IPS-15b (cell line): Measurements from ENCODE around the gene CELF4.
"Not testable (repeated sequence)": the region's sequence is repeated elsewhere in the genome, so short reads cannot be mapped to it uniquely, and the experiment has no call there.

Experiments
- H3K27me3 ChIP-seq: one replicate; pipeline ENCODE4 v1.6.1; 2013; ENCODE audit warnings: low read length; ENCODE audit not compliant: control insufficient read depth, insufficient read depth
- H3K36me3 ChIP-seq: one replicate; pipeline ENCODE4 v1.6.1; 2013; ENCODE audit warnings: low read length; ENCODE audit not compliant: control insufficient read depth, insufficient read depth
- H3K4me1 ChIP-seq: one replicate; pipeline ENCODE4 v1.6.1; 2013; ENCODE audit warnings: mild to moderate bottlenecking, low read length; ENCODE audit not compliant: control insufficient read depth, insufficient read depth
- H3K4me3 ChIP-seq: one replicate; pipeline ENCODE4 v1.5.1; 2013; ENCODE audit warnings: low read depth, low read length
- H3K9ac ChIP-seq: one replicate; pipeline ENCODE4 v1.6.1; 2013; ENCODE audit warnings: low read depth, mild to moderate bottlenecking, low read length
- H3K9me3 ChIP-seq: one replicate; pipeline ENCODE4 v1.6.1; 2013; ENCODE audit warnings: mild to moderate bottlenecking, low read length; ENCODE audit not compliant: control insufficient read depth, insufficient read depth

CELF4 gene

GRCh38 chr18:37364237-37364636 is 201.4 kb downstream of the CELF4 start:
- H3K4me3 ChIP-seq, result no peak overlapping the region
- peaks cover 27% of the 10 kb centered on the region for H3K4me1 ChIP-seq
- H3K9me3 ChIP-seq, result no peaks in the 10 kb centered on the region
- H3K36me3 ChIP-seq, result no peaks in the 10 kb centered on the region
- peaks cover 88% of the 10 kb centered on the region for H3K27me3 ChIP-seq
- no peak overlapping the region for H3K9ac ChIP-seq

DNA sequence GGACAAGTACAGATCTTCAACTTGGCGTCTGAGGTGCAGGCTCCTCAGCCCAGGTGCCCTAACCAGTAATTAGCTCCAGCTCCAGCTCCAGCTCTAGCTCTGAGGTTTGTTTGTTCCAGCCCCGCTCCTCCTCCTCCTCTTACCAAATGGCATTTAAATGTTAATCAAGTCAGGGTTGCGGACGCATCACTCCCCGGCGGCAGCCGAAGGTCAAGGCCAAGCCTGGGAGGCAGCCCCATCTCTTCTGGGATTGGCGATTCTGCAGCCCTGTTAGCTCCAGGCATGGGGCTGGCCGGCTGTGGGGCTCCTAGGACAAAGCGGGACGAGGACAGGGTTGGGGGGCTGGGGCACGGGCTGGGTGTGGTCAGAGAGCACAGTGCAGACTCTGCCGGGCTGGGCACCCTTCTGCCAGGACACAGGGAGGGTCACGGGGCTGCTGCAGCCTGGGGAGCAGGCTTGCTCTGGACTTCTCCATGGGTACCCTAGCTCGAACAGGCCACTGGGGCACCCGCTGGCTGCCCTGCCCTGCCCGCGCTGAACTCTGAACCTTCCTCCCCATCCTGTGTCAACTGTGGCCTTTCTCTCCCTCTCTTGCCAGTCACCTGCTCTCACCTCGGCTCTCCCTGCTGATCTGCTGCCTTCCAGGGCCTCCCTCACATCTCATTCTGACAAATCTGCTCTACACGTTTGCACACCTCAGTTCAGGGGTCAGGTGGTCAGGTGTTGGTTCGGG is 203.3 kb downstream of the CELF4 start:
- H3K27me3 ChIP-seq, result peaks cover 81% of the 10 kb centered on the region
- H3K4me1 ChIP-seq, result peaks cover 16% of the 10 kb centered on the region
- no peaks in the 10 kb centered on the region for H3K36me3 ChIP-seq

GRCh38 chr18:37361335-37362157 is 204.1 kb downstream of the CELF4 start:
- Histone ChIP-seq H3K4me3 (peak overlapping the region; percentile 43), H3K36me3 (no peaks in the 10 kb centered on the region), H3K4me1 (peaks cover 16% of the 10 kb centered on the region), H3K9ac (no peak overlapping the region), H3K9me3 (no peaks in the 10 kb centered on the region), H3K27me3 (peaks cover 79% of the 10 kb centered on the region)

More for the DNA sequence above, 203.3 kb downstream of the CELF4 start:
- Histone ChIP-seq H3K4me3 (peak overlapping the region; percentile 43), H3K9me3 (no peaks in the 10 kb centered on the region), H3K9ac (no peak overlapping the region)

- H3K36me3 ChIP-seq, H3K4me3 ChIP-seq, H3K9ac ChIP-seq, H3K9me3 ChIP-seq: not testable (repeated sequence)
- peaks cover 16% of the 10 kb centered on the region for H3K4me1 ChIP-seq
- H3K27me3 ChIP-seq, result peaks cover 47% of the 10 kb centered on the region
Observed at GRCh38 chr18:37358061-37358460, 207.5 kb downstream of the CELF4 start.

DNA sequence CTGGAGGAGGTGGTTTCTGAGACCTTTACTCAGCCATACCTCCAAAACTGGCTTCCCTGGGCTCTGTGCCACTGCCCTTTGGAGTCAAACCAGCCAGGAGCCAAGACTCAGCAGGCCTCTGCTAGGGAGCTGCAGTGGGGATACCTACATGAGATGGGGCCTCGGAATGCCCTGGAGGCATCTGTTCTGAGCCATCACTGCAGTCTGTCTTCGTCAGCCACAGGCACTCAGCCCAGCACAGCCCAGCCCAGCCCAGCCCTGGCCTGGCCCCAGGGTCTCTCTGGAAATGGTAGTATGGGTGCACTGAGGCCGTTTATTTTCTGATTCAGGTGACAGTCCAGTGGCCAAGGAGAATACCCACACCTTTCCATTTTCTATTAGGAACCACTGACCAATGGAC is 209.8 kb downstream of the CELF4 start:
- Histone ChIP-seq H3K36me3 (no peaks in the 10 kb centered on the region), H3K4me1 (peaks cover 6% of the 10 kb centered on the region), H3K9ac (no peak overlapping the region), H3K9me3 (no peaks in the 10 kb centered on the region), H3K27me3 (peaks cover 32% of the 10 kb centered on the region), H3K4me3 (no peak overlapping the region)

DNA sequence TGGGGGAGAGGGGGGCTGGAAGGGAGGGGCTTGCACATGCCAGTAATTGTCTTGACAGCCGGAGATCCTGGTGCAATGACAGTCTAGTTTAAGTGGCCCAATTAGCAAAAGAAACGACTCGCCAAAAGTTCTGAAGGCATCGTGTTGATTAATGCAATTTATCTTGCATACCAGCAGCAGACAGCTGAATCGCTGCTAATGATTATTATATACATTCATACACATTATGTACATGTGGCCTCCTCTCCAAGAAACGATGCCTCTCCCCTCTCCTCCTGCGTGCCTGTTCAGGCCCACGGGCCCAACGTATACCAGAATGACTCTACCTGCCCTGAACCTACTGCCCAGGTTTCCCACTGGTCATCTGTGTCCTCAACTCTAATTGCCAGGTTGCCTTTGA is 214.5 kb downstream of the CELF4 start:
- Histone ChIP-seq H3K36me3 (no peaks in the 10 kb centered on the region), H3K4me3 (no peak overlapping the region), H3K9me3 (no peaks in the 10 kb centered on the region), H3K27me3 (peaks cover 5% of the 10 kb centered on the region), H3K9ac (no peak overlapping the region), H3K4me1 (no peaks in the 10 kb centered on the region)

DNA sequence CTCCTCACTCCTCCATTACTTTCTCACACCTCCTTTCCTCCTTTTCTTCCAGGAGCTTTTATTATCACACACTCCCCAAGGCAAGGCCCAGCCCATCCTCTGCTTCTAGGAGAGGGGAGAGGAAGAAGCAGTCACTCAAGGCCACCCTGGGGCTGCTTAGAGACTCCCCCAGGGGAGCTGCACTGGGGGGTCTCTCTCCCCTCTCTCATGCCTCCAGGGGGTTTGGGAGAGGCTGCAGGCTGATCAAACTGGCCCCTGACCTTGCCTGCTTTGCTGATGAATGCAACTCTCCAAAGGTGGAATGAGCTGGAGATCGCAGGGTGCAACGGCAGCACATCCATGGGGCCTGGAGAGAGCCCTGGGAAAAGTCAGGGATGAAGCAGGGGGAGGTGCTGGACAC is 216.9 kb downstream of the CELF4 start:
- no peaks in the 10 kb centered on the region for H3K36me3 ChIP-seq
- H3K9me3 ChIP-seq, result no peaks in the 10 kb centered on the region
- no peak overlapping the region for H3K4me3 ChIP-seq
- no peaks in the 10 kb centered on the region for H3K4me1 ChIP-seq
- H3K9ac ChIP-seq, result no peak overlapping the region
- H3K27me3 ChIP-seq, result peaks cover 15% of the 10 kb centered on the region

GRCh38 chr18:37346048-37346447 is 219.6 kb downstream of the CELF4 start:
- H3K4me3 ChIP-seq, result no peak overlapping the region
- H3K36me3 ChIP-seq, result no peaks in the 10 kb centered on the region
- no peaks in the 10 kb centered on the region for H3K4me1 ChIP-seq
- peaks cover 19% of the 10 kb centered on the region for H3K27me3 ChIP-seq
- H3K9ac ChIP-seq, result no peak overlapping the region
- H3K9me3 ChIP-seq, result no peaks in the 10 kb centered on the region

- Histone ChIP-seq H3K27me3 (peaks cover 14% of the 10 kb centered on the region), H3K4me1 (no peaks in the 10 kb centered on the region), H3K9ac (no peak overlapping the region), H3K4me3 (no peak overlapping the region), H3K9me3 (no peaks in the 10 kb centered on the region), H3K36me3 (no peaks in the 10 kb centered on the region)
Observed at GRCh38 chr18:37343542-37343851, 222.1 kb downstream of the CELF4 start.

GRCh38 chr18:37341473-37342086 is 224.0 kb downstream of the CELF4 start:
- peaks cover 14% of the 10 kb centered on the region for H3K27me3 ChIP-seq
- no peak overlapping the region for H3K4me3 ChIP-seq
- no peaks in the 10 kb centered on the region for H3K4me1 ChIP-seq
- no peaks in the 10 kb centered on the region for H3K36me3 ChIP-seq
- H3K9me3 ChIP-seq, result no peaks in the 10 kb centered on the region
- H3K9ac ChIP-seq, result no peak overlapping the region

GRCh38 chr18:37341016-37341415 is 224.6 kb downstream of the CELF4 start:
- H3K9ac ChIP-seq, result no peak overlapping the region
- no peaks in the 10 kb centered on the region for H3K4me1 ChIP-seq
- H3K9me3 ChIP-seq, result no peaks in the 10 kb centered on the region
- H3K36me3 ChIP-seq, result no peaks in the 10 kb centered on the region
- peaks cover 14% of the 10 kb centered on the region for H3K27me3 ChIP-seq
- no peak overlapping the region for H3K4me3 ChIP-seq
